ENCODE measurements around the gene NDUFA11.

- TF ChIP-seq, protein P1, sequence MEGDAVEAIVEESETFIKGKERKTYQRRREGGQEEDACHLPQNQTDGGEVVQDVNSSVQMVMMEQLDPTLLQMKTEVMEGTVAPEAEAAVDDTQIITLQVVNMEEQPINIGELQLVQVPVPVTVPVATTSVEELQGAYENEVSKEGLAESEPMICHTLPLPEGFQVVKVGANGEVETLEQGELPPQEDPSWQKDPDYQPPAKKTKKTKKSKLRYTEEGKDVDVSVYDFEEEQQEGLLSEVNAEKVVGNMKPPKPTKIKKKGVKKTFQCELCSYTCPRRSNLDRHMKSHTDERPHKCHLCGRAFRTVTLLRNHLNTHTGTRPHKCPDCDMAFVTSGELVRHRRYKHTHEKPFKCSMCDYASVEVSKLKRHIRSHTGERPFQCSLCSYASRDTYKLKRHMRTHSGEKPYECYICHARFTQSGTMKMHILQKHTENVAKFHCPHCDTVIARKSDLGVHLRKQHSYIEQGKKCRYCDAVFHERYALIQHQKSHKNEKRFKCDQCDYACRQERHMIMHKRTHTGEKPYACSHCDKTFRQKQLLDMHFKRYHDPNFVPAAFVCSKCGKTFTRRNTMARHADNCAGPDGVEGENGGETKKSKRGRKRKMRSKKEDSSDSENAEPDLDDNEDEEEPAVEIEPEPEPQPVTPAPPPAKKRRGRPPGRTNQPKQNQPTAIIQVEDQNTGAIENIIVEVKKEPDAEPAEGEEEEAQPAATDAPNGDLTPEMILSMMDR (IDR thresholded peaks at IDR 0.05; ENCODE audit: low read depth, low read length, poor library complexity, severe bottlenecking), result no peak
- no peak for TF ChIP-seq EZH2phosphoT487 (IDR thresholded peaks at IDR 0.05; ENCODE audit: borderline replicate concordance, low read length)
These were observed 38.1 kb upstream of the NDUFA11 start for GRCh38 chr19:5941673-5942072.

Data from DOHH2 (cell line).